Mucosa of rectum (tissue), 2 donors: Measurements from ENCODE around the gene APLP1.
"Not testable (repeated sequence)": the region's sequence is repeated elsewhere in the genome, so short reads cannot be mapped to it uniquely, and the experiment has no call there.

Source experiments
- H3K27ac ChIP-seq, 2 donors: one replicate each; pipeline ENCODE4 v1.7.0; 2013; ENCODE audit warnings: inconsistent platforms in 2 of 2, low read depth in 2 of 2, low read length in 2 of 2
- H3K27me3 ChIP-seq, 2 donors: one replicate each; pipeline ENCODE4 v1.7.0; 2013; ENCODE audit warnings: low read length in 2 of 2; ENCODE audit not compliant: control insufficient read depth in 2 of 2, insufficient read depth in 2 of 2
- H3K36me3 ChIP-seq, 2 donors: one replicate each; pipeline ENCODE4 v1.7.0; 2013; ENCODE audit warnings: low read length in 2 of 2; ENCODE audit not compliant: control insufficient read depth in 2 of 2, insufficient read depth in 2 of 2
- H3K4me1 ChIP-seq, 2 donors: one replicate each; pipeline ENCODE4 v1.7.0; 2013; ENCODE audit warnings: low read length in 2 of 2, mild to moderate bottlenecking in 1 of 2; ENCODE audit not compliant: control insufficient read depth in 2 of 2, insufficient read depth in 2 of 2
- H3K4me3 ChIP-seq, 2 donors: one replicate each; pipeline ENCODE4 v1.7.0; 2013; ENCODE audit warnings: low read length in 2 of 2
- H3K9ac ChIP-seq, 2 donors: one replicate each; pipeline ENCODE4 v1.7.0; 2013; ENCODE audit warnings: low read length in 2 of 2, low read depth in 1 of 2, mild to moderate bottlenecking in 1 of 2
- H3K9me3 ChIP-seq, 2 donors: one replicate each; pipeline ENCODE4 v1.7.0; 2013; ENCODE audit warnings: low read length in 2 of 2; ENCODE audit not compliant: control insufficient read depth in 2 of 2
- donor health status: healthy.
- donor health status: Normal muscosa, but diverticular disease.

The APLP1 gene

GRCh38 chr19:35903550-35904179, 35.3 kb downstream of the APLP1 start:
- no peaks in the 10 kb centered on the region for H3K27me3 ChIP-seq

GRCh38 chr19:35904311-35905068, 36.1 kb downstream of the APLP1 start:
- H3K4me1 ChIP-seq = peaks cover 2 to 8% of the 10 kb centered on the region in 2 donors
- no peak overlapping the region for H3K9ac ChIP-seq
- H3K36me3 ChIP-seq = no peaks in the 10 kb centered on the region
- no peaks in the 10 kb centered on the region for H3K27me3 ChIP-seq
- H3K27ac ChIP-seq = peak overlapping the region; percentile 41 to 85
- no peaks in the 10 kb centered on the region for H3K9me3 ChIP-seq
- H3K4me3 ChIP-seq = no peak overlapping the region

More at GRCh38 chr19:35903550-35904179, 35.3 kb downstream of the APLP1 start:
- Histone ChIP-seq H3K4me1 (peaks cover 2 to 8% of the 10 kb centered on the region in 2 donors), H3K9ac (peak overlapping the region; percentile 36 to 41), H3K27ac (peak overlapping the region; percentile 64 to 85), H3K4me3 (peak overlapping the region; percentile 6 to 60), H3K36me3 (no peaks in the 10 kb centered on the region), H3K9me3 (no peaks in the 10 kb centered on the region)

- Histone ChIP-seq H3K27me3 (no peaks in the 10 kb centered on the region), H3K9ac (no peak overlapping the region), H3K9me3 (no peaks in the 10 kb centered on the region), H3K27ac (peak overlapping the region in 1 of 2 donors; percentile 85), H3K4me3 (no peak overlapping the region), H3K4me1 (peaks cover 2 to 10% of the 10 kb centered on the region in 2 donors), H3K36me3 (no peaks in the 10 kb centered on the region)
Measured at GRCh38 chr19:35905178-35905727, 36.9 kb downstream of the APLP1 start.

DNA sequence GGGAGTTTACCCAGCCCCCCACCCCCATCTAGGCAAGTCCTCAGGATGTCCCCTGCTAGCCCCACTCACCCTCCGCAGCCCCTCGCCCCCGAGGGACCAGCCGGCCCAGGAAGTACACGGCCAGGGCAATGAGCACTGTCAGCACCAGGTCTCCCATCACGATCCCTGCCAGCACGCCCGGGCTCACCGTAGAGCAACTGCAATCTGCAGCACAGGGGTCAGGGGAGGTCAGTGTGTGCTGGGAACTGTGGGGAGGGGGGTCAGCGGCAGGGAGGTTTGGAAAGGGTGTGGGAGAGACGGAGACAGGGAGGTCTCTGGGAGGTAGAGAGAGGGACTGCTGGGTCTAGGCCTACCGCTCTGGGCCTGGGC, 39.0 kb downstream of the APLP1 start:
- no peaks in the 10 kb centered on the region for H3K36me3 ChIP-seq
- H3K27me3 ChIP-seq = no peaks in the 10 kb centered on the region
- H3K27ac ChIP-seq = peak overlapping the region; percentile 50 to 72
- no peaks in the 10 kb centered on the region for H3K9me3 ChIP-seq
- peak overlapping the region in 1 of 2 donors; percentile 63 for H3K4me3 ChIP-seq
- H3K4me1 ChIP-seq = peaks cover 2 to 5% of the 10 kb centered on the region in 2 donors
- peak overlapping the region in 1 of 2 donors; percentile 54 for H3K9ac ChIP-seq

DNA sequence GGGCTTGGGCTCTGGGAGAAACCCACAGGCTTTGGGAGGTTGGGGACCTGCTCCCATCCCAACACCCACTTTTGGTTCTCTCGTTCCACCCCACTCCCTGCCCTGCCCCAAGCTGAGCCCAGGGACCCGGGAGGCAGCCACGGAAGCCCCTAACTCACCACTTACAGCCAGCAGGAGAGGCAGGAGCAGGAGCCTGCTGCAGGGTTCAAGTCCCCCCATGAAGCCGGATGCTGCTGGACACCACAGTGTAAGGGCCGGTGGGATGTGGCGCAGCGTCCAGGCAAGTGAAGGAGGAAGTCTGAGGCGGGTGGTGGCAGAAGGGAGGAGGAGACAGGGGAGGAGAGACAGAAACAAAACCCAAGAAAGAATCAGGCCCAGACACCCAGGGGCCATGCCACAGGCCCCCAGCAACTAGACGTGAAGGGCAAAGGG, 39.7 kb downstream of the APLP1 start, which contains the start of gene TYROBP:
Gene TYROBP (minus strand): TSS at position 286 of the 432 bp plus-strand sequence. CDS start 67 bp downstream, at position 219.
- peak within 1 kb of the TSS; percentile 50 to 72 for H3K27ac ChIP-seq

DNA sequence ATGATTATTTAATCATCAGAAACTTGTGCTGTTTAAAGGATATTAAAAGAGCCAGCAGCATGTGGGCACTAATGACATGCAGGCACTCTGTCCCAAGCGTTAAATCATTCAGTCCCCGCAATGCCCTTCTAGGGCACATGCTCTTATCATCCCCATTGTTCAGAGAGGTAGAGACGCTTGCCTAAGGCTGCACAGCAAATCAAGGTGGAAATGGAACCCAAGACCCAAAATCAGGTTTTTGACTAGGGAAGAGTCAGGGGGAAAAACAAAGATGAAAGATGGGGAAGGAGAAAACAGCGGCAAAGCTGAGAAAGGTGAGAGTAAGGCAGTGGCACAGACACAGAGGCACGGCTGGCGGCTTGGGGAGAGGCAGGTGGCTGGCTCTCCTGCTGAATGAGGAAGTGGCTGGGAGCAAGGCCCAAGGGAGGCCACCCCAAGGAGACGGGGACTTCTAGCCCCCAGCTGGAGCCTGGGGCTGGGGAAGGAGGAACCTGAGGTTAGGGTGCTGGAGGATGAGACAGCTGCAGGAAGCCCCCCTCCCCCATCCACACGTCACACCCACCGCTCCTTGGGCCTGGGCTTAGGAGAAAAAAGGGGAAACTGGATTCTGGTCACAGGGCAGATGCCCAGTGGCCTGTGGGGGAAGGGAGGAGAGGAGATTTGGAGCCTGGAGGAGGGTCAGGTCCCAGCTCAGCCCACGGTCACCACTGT, 40.8 kb downstream of the APLP1 start:
- no peaks in the 10 kb centered on the region for H3K9me3 ChIP-seq
- no peak overlapping the region for H3K4me3 ChIP-seq
- no peaks in the 10 kb centered on the region for H3K36me3 ChIP-seq
- H3K4me1 ChIP-seq = peaks cover 2% of the 10 kb centered on the region in 2 donors
- H3K27me3 ChIP-seq = no peaks in the 10 kb centered on the region
- H3K27ac ChIP-seq = peak overlapping the region; percentile 48 to 72
- H3K9ac ChIP-seq = no peak overlapping the region

More for the DNA sequence above, 39.7 kb downstream of the APLP1 start, which contains the start of gene TYROBP:
- Histone ChIP-seq H3K9me3 (no peaks in the 10 kb centered on the region), H3K27me3 (no peaks in the 10 kb centered on the region), H3K9ac (peak within 1 kb of the TSS; percentile 24 to 54), H3K36me3 (no peaks in the 10 kb centered on the region), H3K4me3 (peak within 1 kb of the TSS; percentile 43 to 63), H3K4me1 (peaks cover 2 to 5% of the 10 kb centered on the region in 2 donors)

- Histone ChIP-seq H3K9me3 (no peaks in the 10 kb centered on the region), H3K4me1 (peaks cover 2% of the 10 kb centered on the region in 2 donors), H3K36me3 (no peaks in the 10 kb centered on the region), H3K27me3 (no peaks in the 10 kb centered on the region), H3K9ac (no peak overlapping the region), H3K27ac (peak overlapping the region; percentile 52 to 68), H3K4me3 (no peak overlapping the region)
Measured at GRCh38 chr19:35909684-35910035, 41.3 kb downstream of the APLP1 start.

GRCh38 chr19:35910355-35910754, 42.0 kb downstream of the APLP1 start:
- H3K27ac ChIP-seq, H3K27me3 ChIP-seq, H3K9me3 ChIP-seq, H3K4me3 ChIP-seq, H3K9ac ChIP-seq, H3K4me1 ChIP-seq, H3K36me3 ChIP-seq: not testable (repeated sequence)

DNA sequence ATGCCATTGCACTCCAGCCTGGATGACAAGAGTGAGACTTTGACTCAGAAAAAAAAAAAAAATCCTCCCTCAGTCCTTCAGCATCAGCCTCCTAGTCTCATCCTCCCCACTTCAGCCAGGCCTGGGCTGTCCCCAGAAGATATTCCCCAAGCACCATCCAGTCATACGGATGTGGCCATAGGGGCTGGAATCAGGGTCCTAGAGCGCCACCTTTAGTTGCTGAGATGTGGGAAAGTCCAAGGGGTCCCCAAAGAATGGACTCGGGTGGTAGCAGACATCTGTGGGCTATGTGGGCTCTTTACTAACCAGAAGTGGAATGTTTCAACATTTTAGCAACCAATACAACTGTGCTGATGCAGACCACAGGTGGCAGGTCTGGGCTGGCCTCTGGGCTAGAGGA, 42.8 kb downstream of the APLP1 start:
- Histone ChIP-seq H3K36me3 (no peaks in the 10 kb centered on the region), H3K27me3 (no peaks in the 10 kb centered on the region), H3K4me1 (peaks cover 0 to 2% of the 10 kb centered on the region in 2 donors), H3K9me3 (no peaks in the 10 kb centered on the region), H3K27ac (no peak overlapping the region), H3K4me3 (no peak overlapping the region), H3K9ac (no peak overlapping the region)
